ENCODE measurements around the gene TAPBPL.
"Not testable (repeated sequence)": the region's sequence is repeated elsewhere in the genome, so short reads cannot be mapped to it uniquely, and the experiment has no call there.

TAPBPL gene

GRCh38 chr12:6465467-6466183 is 13.8 kb downstream of the TAPBPL start:
- peak; percentile 65 for DNase-seq

- DNase-seq: no peak
Observed at GRCh38 chr12:6466184-6466573, 14.3 kb downstream of the TAPBPL start.

DNA sequence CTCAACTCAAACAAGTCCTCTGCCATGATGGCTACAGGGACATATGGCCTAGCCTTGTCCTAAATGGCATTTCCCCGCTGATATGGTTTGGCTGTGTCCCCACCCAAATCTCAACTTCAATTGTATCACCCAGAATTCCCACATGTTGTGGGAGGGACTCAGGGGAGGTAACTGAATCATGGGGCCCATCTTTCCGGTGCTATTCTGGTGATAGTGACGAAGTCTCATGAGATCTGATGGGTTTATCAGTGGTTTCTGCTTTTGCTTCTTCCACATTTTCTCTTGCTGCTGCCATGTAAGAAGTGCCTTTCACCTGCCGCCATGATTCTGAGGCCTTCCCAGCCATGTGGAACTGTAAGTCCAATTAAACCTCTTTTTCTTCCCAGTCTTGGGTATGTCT is 14.9 kb downstream of the TAPBPL start:
- DNase-seq: not testable (repeated sequence)

GRCh38 chr12:6467571-6468282 is 15.9 kb downstream of the TAPBPL start:
- not testable (repeated sequence) for DNase-seq

GRCh38 chr12:6468283-6468575 is 16.4 kb downstream of the TAPBPL start:
- no peak for DNase-seq

DNA sequence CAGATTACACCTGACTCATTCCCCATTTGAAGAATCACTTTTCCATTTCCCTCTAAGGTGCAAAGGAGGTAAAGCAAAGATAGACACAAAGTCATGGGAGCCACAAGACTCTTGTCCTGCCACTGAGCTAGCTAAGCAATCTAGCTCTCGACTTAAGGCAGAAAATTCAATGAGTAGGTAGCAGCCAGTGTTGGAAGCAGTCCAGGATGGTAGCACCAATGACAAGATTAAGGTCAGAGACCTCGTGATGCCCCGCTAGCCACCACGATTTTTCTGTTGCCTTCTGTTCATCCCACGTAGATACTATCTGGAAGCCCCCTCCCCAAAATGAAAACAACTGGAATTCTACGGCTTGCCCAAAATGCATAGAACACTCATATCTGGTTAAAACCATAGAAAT is 17.2 kb downstream of the TAPBPL start:
- no peak for DNase-seq

DNA sequence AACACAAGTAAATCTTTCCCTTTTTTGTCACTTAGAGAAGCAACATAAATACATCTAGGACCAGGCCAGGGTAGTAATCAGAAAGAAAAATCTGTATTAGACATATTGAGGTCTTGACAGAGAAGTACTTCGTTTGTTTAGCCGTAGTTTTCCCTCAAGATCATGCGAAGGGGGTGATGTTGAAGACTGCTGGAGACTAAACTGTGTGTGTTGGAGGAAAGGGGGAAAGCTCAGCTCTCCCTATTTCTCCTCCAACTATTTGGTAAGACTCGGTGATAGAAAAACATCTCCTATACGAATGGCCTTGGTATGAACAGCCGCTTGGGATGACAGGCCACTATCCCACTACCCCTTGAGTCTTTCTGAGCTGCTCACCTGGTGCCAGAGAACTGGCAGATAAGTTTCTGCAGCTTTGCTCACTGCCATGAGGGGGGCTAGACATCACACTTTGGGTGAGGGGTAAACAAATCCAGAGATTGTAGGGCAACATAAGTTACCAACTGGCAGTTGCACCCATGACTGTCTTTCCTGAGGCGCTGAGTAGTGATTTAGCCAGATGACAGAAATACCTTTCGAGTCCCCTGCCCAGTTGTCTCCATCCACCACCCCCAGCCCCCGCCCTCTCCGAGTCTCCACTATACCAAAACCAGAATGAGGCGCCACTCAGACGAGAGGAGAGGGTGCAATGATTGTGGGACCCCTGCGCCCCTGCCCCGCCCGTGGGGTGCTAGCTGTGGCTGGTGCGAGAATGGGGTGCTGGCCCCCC is 17.9 kb downstream of the TAPBPL start:
- no peak for DNase-seq

DNA sequence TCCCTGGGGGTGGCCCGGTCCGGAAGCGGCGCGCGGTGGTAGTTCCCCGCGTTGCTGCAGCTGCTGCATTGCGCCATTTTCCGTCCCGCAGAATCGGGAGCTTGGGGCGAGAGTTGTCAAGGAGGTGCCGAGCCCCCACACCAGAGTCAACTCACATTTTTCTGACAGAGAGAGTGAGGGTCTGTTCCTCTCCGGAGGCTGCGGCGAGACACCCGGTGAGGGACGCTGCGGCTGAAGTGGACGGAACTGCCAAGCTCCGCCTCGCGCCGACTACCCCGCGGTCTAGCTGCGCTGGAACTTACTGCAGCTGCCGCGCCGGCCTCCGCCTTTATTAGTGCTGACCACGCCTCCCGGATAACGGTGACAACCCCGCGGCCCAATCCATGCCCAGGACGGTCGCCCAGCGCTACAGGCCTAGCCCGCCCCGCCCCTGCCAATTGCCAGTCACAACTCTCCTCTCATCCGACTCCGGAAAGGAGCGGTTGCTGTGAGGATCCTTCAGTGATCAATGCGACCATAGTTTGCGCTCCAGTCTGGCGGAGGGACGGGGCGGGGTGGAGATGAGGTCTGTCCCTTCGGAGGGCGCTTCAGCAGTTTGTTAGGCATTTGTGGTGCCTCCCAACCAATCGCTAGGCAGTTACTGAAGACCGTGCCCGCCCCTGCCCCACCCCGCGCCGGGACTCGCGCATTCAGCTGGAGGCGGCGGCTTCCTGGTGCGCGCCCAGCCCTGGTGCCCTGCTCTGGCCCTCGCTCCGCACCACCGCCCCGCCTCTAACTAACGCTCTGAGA is 18.7 kb downstream of the TAPBPL start, which contains the start of gene VAMP1:
TSS of gene VAMP1 (minus strand) at position 303 of the 789 bp plus-strand sequence. CDS start at position 157, 146 bp downstream.
- peak; percentile 99 for DNase-seq

DNA sequence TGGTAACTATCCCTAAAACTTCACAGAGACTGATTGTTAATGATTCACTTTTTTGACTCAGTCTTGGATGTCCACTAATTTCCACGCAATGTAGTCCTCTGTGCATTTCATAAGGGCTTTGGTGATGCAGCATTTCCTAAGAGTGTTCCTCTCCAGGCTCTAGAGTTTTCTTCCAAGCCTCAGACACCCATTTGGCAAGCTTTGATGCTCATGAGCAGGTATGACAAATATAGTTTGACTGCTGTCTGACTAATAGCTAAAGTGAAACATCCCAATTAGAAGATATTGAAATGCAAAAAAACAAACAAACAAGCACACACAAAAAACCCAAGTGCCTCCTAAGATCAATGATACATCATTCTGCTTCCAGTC is 20.1 kb downstream of the TAPBPL start:
- no peak for DNase-seq

GRCh38 chr12:6472491-6472890 is 20.6 kb downstream of the TAPBPL start:
- DNase-seq: no peak

GRCh38 chr12:6475233-6475975 is 23.6 kb downstream of the TAPBPL start:
- not testable (repeated sequence) for DNase-seq

GRCh38 chr12:6476489-6476888 is 24.6 kb downstream of the TAPBPL start:
- DNase-seq: no peak

- not testable (repeated sequence) for DNase-seq
Observed at GRCh38 chr12:6477601-6478377, 25.9 kb downstream of the TAPBPL start.

GRCh38 chr12:6478416-6478815 is 26.6 kb downstream of the TAPBPL start:
- no peak for DNase-seq

- DNase-seq: no peak
Observed at GRCh38 chr12:6488240-6488639, 36.4 kb downstream of the TAPBPL start.

DNA sequence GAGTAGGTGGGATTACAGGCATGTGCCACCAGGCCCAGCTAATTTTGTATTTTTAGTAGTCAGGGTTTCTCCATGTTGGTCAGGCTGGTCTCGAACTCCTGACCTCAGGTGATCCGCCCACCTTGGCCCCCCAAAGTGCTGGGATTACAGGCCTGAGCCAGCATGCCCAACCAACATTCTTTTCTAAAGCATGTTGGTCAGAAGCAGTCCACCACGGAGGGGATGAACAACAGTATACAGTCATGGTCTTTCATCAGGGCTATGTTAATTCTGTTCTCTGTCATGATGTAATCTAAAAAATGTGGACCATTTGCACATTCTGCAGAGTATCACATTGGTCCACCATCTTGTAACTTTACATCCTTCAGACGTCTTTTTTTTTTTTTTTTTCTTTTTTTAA is 37.6 kb downstream of the TAPBPL start:
- DNase-seq: no peak

GRCh38 chr12:6490673-6491072 is 38.8 kb downstream of the TAPBPL start:
- DNase-seq: not testable (repeated sequence)

GRCh38 chr12:6492838-6493496 is 41.1 kb downstream of the TAPBPL start, which contains the start of gene MRPL51:
TSS of gene MRPL51 (minus strand) at chr12:6493262. CDS start at chr12:6493136, 126 bp downstream.
- peak; percentile 96 for DNase-seq

DNA sequence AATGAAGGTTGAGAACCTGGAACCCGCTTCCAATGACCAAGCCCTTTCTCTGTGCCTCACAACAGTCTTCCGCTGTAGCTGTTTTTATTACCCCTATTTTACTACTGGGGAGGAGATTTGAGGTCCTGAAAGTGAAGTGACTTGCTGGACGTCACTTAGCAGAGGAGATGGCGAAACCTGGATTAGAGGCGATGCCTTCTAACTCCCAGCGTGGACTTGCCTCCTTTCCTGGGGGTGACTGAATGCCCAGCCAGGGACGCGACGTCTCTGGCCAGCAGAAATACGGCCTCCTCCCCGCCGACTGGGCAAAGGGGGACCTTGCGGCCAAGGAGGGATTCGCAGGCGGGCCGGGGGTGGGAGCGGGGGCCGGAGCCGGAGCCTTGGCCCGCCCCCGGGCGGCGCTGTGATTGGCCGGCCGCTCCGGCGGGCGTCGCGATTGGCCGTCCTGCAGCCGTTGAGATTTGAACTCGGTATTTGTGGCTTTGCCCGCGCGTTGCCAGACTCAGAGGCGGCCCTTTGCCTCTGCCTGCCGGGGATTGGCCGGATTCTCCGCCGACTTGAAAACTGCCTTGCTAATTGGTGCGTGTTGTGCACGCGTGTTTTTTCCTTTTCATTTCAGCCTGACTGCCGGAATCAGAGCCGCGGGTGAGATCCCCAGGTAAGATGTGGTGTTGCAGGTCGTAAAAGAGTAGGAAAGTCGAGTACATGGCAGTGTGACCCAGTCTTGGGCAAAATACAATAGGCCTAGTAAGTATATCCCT is 41.8 kb downstream of the TAPBPL start, which contains the start of gene NCAPD2:
TSS of gene NCAPD2 (plus strand) at position 606 of the 761 bp plus-strand sequence. CDS start 997 bp downstream, outside the sequence.
- peak; percentile 98 for DNase-seq

- DNase-seq: no peak
Observed at GRCh38 chr12:6494258-6494743, 42.5 kb downstream of the TAPBPL start.
